Activated T-cell treated with anti-CD3 and anti-CD28 coated beads for 4 hours (primary cell): ENCODE results near the gene G6PC3.
"Not testable (repeated sequence)": the region's sequence is repeated elsewhere in the genome, so short reads cannot be mapped to it uniquely, and the experiment has no call there.

Experiments used
- DNase-seq: peaks from one replicate; pipeline ENCODE4 v3.0.0-alpha.2; 2020

G6PC3 gene

DNA sequence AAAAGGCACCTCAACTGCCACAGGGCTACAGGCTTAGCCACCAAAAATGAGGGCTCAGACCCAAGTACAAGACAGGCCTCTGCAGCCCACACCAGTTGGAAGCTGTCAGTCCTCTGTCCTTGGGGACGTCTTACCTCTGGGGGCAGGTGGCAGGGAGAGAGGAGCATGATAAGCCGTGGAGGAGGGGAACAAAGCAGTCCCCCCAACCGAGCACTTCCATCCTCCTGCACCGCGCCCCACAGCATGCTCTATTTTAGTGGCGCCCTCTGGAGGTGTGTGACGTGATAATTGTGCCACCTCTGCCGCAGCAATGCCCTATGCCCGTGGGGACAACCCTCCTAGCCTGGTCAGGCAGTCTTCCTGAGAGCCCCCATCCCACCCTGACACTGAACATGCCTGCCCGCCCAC lies 13.6 kb downstream of the G6PC3 start:
- DNase-seq = peak; percentile 24

DNA sequence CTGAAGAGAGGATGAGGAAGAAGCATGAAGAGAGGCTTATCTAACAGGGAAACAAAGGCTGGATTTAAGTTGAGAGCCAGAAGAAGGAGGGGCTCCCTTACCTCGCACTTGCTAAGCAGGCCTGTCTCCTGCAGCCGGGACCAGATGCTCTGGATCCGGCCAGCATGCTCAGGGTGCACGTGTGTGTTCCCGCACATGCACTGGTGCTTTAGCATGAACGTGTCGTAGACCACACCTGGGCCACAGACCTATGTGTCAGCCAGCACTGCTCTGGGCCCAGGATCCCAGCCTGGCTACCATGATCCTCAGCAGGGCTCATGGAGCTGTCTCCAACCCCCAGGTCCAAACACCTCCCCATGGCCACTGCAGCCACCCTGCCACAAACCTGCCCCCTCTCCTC lies 14.4 kb downstream of the G6PC3 start:
- DNase-seq = no peak

DNA sequence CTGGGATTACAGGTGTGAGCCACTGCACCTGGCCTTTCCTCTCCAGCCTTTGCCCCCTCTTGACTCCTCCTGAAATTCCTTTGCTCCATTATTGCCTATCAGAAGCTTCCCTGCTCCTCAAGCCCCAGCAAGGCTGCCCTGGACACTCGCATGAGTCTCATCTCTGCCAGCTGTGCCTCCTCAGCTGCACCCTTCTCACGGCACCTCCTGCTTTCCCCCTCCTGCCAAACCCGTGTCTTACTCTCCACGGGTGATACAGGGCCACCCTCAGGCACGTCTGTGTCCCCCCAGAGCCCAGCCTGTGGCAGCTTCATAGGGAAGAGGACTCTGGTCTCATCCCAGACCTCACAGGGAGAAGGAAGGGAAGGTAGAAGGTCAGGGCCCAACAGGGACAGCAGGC lies 15.4 kb downstream of the G6PC3 start:
- DNase-seq = no peak

DNA sequence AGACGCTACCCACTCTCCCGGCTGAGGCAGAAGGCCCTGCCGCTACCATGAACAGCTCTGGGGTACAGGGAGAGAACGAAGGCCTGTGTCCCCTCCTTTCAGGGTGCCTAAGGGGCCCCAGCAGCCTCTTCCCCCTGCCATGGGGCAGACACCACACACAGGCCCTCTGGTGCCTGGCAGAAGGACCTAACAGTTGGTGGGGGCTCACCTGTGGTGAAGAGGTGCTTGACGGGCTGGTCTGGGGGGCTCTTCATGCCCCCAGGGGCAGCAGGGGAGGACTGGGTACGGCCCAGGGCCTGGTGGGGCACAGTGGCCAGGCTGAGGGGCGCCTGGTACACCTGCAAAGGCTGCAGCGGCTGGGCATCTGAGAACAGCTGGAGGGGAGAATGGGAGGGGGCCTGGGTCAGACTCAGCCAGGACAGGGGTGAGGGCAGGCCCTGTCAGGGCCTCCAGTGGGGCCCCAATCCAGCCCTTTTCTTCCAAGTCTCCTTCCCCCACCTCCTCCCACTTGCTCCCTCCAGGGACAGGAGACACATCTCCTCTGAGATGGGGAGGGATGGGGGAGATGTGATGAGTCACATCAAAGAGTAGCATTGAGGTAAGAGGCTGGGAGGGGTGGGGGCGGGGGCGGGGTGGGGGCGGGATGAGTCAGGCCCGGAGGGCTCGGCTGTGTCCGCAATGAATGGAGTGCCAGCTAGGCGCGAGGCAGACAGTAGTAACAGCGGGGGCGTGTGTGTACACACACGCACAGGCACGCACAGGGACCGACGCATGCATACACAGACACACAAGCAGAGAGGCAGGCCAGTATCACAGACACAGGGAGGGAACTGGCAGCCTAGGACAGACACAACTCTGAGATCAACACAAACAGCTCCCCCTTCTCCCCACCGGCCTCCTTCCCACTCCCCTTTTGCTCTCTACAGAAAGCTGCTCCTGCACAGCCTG lies 16.1 kb downstream of the G6PC3 start:
- DNase-seq = peak; percentile 58

DNA sequence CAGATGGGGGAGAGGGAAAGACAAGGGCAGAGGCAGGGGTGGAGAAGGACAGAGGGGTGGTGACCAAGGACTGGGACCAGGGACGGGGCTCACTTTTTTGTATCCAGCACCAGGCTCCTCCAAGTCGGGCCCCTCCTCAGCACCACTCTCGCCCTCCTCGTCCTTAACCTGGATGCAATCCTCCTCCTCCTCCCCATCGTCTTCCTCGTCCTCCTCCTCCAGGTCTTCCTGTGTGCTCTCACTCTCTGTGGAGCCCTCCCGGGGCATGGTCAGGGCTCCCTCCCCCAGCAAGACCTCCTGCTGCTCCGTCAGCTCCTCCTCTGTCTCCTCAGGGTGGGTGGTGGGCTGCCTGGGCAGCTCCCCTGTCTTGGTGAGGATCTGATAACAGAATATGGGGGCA lies 16.8 kb downstream of the G6PC3 start:
- DNase-seq = no peak

DNA sequence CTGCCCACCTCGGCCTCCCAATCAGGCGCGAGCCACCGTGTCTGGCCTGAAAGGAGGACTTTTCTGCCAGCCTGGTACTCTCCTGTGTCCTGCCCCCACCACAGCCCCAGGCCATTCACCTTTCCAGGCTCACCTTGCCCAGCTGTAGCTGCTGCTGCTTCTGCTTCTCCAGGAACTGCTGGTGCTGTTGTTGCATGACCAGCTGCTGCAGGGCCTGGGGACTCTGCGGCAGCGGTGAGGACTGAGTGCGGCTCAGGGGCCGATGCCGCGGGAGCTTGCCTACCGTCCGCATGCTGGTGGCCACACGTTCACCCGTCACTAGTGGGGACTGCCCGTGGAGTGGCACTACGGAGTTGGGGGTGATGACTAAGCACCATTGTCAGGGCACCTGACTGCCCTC lies 17.7 kb downstream of the G6PC3 start:
- no peak for DNase-seq

DNA sequence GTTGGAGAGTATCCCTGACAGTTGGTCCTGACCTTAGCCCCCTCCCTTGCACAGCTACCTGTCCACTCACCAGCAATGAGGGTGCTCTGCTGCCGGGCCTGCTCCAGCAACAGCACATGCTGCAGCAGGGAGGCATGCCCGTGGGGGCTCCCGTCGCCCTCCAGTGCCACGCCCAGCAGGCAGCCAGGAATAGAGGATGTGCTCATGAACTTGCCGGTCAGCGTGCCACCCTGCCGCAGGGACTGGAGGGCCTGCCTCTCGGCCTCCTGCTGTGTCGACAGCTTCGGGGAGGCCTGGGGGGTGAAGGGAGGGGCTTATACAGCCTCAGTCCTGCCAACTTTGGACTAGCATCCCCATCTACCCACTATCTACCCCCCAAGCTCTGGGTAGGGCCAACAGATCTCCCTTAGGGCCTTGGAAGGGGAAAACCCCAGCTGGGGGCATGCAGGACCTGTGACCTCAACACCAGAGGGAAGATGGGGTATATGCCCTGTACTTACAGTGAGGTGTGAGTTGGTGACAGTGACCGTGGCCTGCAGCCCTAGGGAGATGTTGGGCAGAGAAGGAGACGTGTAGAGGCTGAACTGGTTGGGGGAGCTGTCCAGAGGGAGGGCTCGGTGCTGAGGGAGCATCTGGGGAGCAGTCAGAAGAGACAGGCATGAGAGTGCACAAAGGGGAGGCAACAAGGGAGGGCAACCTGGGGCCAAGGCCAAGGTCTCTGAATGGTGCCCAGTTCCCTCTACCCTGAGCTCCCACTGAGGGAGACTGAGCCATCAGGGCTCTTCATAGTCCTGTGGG lies 20.9 kb downstream of the G6PC3 start:
- no peak for DNase-seq

DNA sequence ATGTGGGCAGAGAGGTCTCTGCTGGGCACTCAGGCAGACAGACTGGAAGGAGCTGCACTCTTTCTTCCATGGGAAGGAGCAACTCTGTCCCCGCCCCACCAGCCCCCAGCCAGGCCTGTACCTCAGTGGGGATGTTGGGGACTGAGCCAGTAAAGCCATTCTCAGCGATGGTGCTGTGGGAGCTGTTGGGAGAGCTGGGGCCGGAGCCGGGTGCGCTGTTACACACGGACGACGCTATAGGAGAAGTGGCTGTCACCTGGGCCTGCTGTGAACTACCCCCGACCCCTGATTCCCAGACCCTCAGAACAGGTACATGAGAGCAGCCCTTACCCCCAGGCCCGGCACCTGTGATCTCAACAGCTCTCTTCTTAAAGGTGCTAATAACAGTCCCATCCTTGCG lies 21.5 kb downstream of the G6PC3 start:
- DNase-seq = no peak

DNA sequence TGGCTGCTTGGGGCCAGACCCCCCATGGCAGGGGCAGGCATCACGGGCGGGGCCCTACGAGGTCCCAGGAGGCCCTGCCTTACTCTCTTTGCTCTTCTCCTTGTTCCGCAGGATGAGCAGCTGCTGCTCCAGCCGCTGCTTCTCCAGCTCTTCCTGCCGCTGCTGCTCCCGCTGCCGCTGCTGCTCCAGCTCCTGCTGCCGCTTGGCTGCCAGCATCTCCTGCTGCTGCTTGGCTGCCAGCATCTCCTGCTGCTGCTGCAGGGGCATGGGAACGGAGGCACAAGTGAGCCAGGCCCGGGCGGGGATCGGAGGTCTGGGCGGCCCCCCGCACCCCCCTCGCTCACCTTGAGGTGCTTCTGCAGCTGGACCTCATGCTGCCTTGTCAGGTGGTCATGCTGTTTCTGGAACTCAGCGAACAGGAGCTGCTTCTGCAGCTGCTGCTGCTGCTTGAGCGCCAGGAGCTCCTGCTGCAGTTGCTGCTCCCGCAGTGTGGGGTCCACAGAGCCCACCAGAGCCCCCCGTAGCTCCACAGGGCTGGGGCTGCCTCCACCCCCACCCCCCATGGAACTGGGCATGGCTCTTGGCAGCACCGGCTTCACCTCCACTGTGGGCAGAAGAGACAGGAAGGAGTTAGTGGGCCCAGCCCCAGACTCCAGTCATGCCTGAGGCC lies 22.8 kb downstream of the G6PC3 start:
- DNase-seq = no peak

DNA sequence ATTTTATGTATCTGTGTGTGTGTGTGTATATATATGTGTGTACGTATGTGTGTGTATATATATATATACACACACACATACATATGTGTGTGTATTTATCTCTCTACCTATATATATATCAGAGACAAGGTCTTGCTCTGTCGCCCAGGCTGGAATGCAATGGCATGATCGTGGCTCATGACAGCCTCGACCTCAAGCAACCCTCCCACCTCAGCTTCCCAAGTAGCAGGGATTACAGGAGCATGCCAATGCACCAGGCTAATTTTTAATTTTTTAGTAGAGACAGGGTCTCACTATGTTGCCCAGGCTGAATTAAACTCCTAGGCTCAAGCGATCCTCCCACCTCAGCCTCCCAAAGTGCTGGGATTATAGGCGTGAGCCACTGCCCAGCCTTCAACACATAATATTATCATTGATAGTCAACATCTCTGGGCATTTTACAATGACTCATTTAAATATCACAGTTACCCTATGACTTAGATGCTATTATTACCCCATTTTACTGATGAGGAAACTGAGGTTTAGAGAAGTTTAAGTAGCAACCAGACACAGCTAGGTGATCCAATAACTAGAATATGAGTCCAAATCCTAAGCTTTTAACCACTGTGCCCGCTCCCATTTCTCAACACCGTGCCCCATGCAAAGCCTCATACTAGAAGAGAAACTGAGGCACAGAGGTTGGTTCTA lies 24.3 kb downstream of the G6PC3 start:
- DNase-seq = no peak

DNA sequence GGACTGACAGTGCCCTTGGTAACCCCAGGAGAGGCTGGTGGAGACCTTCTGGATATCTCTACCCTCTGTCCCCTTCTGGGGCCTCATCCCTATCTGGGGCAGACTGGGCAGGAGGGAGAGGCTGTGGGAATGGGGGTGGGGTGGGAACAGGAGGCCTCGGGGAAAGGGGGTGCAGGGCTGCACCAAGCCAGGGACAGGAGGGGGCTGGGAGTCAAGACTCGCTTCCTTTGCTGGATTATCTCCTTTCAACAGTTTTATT lies 24.8 kb downstream of the G6PC3 start:
- DNase-seq = no peak

DNA sequence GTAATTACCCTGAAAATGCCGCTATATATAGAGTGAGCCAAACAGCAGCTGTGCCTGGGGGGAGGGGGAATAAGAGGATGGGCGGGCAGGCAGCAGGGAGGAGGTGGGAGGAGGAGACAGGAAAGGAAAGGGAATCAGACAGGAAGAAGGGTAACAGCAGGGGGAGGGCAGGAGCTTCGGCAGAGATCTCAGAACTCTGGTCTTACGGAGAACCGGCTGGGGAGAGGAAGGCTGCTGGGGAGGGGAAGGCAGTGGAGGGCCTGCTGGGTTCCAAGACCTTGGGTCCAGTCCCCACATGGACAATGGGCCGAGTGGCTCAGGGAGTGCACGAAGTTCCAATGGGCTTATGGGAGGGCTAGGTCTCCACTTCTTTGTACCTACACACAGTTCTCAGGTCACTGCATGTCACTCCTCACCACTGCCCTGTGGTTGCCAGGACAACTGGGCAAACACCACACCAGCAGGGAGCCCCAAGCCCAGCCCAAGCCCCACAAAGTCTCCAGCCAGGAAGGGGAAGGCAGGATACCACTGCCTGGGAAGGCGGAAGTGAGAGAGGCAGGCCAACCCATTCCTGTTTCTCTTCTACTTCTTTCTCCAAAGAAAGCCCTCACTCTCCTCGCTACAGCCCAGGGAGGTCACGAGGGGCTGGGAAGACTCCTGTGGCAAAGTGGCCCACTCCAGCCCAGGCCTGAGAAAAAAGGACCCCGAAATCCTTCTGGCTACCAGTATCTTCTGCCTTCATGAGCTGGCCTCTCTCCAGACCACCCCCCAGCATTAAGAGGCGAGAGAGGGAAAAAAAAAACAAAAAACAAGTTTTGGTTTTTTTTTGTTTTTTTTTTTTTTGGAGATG lies 25.3 kb downstream of the G6PC3 start:
- DNase-seq = no peak

DNA sequence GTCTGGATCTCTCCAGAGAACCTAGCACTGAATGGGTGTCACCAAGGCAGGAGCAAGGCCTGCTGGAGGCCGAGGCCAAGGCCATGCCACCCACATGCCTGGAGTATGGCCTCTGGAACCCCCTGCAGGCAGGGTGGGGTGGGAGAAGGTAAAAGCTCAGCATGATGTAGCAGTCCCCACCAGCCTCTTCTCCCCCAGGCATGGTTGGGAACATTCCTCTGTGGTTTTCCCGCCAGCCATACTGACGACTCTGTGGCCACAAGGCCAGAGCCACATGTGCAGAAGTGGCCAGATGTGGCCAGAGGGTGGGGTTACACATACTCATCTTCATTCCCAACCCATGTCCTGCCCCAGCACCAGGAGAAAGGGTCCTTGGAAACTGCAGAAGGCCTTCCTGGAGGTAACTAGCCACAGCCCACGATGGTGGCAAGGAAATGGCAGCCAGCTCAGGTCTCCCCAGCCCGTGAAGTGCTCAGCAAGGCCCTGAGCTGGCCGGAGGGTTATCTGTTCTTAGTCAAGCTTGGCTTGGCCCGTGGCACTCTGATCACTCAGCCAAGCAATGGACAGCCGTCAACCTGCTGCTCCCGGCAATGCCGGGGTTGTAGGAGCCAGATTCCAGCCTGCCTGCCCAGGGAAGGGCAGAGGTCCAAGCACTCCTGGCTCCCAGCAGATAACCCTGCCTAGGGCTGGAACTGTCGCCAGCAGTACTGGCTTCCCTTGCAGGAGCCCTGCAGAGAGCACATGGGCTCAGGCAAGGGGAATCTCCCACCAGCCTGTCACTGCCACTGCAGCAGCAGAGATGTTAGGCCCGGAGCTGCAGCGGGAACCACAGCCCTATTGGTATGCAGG lies 26.8 kb downstream of the G6PC3 start:
- no peak for DNase-seq

DNA sequence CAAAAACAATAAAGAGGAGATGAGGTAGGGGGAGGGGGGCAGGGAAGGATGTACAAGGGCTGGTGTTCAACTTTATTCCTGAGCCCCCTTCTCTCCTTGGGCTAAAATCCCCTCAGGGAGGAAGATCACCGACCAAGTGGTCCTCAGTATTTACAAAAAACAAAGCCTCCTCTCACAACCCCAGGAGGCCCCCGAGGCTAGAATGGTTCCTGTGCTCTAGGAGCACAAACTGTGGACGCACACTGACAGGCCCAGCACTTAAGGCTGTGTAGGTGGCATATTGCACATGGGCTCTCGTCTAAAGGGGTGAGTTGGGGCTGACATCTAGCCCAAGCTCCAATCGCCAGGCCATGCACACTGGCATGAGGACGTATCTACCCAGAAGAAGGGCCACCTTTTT lies 31.3 kb downstream of the G6PC3 start:
- not testable (repeated sequence) for DNase-seq

DNA sequence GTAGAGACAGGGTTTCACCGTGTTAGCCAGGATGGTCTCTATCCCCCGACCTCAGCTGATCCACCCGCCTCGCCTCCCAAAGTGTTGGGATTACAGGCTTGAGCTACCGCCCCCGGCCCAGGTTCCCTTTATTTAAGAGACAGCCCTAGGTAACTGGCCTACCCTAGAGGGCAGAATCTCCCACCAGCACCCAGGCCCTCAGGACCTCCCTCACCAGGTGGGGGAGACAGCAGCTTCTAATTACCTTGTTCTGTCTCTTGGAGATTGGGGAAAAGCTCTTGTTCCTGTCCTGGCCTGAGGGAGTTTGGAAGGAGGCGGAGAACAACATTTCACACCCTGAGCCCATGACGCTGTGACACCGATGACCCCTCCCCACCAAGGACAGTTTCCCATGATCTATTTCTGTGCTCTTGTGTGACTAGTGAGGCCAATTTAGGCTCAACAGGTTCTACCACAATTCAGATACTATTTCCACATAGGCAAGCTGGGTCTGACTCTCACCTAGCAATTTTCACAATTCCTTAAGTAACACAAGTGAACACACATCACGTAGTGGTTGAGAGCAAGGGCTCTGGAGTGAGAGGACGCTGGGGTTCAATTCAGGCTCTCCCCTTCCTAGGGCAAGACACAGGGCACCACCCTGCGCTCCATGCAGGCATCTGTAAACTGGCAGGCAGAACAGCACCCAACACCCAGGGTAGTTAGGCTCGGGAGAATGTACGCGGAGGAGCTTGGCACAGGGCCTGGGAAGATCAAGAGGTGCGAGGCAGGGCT lies 32.5 kb downstream of the G6PC3 start:
- DNase-seq = no peak

DNA sequence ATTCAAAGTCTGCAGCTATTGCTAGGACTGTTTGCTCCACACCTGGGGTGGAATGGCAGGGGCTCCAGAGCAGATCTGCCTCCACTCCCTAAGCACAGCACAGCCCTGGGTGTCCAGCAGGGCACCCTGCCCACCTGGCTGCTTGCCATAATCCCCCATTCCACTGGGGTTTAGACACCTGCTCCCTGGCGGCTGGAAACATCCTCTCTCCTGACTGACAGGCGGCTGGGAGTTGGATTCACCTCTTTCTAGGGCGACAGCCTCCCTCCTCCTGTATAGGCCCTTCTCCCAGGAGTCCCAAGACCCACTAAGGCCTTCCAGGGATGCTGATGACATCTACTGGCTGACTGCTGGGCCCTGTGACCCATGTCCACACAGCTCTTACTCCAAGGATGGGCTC lies 34.9 kb downstream of the G6PC3 start:
- no peak for DNase-seq

DNA sequence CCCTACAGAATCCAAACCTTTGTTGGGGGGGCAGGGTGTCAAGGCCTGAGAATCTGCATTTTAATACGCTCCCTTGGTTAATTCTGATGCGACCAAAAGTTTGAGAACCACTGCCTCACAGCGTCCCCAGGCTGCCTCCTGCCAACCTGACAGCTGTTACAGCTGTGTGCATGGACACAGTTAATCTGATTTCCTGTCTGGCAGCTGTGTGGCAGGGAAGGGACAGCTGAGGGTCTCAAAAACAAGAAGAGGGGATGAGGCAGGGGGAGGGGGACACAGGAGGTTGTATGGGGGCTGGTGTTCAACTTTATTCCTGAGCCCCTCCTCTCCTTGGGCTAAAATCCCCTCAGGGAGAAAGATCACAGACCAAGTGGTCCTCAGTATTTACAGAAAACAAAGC lies 35.4 kb downstream of the G6PC3 start:
- no peak for DNase-seq

DNA sequence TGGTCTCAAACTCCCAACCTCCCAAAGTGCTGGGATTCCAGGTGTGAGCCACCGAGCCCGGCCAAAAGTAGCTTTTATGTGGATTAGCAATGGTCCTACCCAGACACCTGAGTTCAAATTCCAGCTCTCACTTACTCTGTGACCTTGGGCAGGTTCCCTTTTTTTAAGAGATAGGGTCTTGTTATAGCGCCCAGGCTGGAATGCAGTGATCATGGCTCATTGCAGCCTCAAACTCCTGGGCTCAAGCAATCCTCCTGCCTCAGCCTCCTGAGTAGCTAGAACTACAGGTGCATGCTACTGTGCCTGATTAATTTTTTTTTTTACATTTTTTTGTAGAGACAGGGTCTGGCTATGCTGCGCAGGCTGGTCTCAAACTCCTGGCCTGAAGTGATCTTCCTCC lies 36.3 kb downstream of the G6PC3 start:
- DNase-seq = no peak

DNA sequence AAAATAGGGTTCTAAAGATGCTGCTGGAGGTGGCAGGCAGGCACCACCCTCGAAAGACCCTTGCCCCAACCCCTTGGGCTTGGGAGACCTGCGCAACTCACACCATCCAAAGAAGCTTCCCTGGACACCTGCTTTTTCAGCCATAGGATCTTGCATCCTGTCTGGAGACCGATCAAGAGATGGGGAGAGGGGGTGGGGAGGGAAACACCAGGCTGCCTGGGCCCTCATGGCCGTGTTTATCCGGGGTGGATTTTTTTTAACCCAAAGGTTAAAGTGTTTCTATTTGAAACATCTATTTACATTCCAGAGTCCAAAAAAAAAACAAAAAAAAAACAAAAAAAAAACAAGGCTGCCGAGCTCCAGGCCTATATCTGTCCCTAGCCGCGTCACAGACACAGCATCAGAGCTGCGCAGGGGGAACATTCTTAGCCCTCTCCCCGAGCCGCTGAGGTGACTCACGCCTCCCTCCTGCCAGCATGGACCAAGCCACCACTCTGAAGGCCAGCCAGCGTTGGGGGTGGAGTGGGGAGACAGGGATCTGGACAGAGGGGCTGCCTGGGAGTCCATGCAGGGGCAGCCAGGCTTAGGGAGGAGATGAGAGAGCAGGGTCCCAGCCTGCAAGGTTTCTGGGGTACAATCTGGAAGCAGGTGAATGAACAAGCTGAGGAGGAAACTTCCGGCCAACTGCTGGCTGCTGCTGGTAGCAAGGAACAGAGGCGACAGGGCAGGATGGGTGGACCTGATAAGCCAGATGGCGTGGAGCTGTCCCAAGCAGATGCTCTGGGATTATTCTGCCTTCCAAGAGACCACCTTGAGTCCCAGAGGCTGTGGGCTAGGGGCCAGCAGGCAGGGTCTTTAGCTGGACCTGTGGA lies 38.1 kb downstream of the G6PC3 start:
- DNase-seq = no peak

DNA sequence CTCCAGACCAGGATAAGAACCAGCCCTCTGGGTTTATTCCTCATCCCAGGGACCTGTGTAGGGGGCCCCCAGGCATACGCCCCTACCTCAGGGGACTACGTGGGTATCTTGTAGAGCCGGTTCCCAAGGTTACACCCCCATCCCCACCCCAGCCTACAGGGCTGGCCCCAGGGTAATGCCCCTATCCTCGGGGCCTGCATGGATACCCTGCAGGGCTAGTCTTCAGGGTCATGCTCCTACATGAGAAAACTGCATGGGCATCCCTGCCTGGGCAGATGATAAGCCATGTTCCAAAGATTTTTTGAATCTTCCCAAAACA lies 38.7 kb downstream of the G6PC3 start:
- DNase-seq = no peak
